ENCODE data around the gene NDUFS7.

GRCh38 chr19:1351381-1351851 lies 32.3 kb upstream of the NDUFS7 start:
- TF ChIP-seq POLR2A (IDR thresholded peaks at IDR 0.05; ENCODE audit: low read length), result no peak
- TF ChIP-seq RARB (CRISPR knock-in tag; IDR thresholded peaks at IDR 0.05), result no peak
- no peak for TF ChIP-seq CEBPB (IDR thresholded peaks at IDR 0.05)
- TF ChIP-seq CTCF (IDR thresholded peaks at IDR 0.05), result no peak
- TF ChIP-seq KDM5A (IDR thresholded peaks at IDR 0.05), result no peak
- TF ChIP-seq EP300 (IDR thresholded peaks at IDR 0.05), result no peak

All from A549 (cell line).